ENCODE results near the gene TGM5.

DNA sequence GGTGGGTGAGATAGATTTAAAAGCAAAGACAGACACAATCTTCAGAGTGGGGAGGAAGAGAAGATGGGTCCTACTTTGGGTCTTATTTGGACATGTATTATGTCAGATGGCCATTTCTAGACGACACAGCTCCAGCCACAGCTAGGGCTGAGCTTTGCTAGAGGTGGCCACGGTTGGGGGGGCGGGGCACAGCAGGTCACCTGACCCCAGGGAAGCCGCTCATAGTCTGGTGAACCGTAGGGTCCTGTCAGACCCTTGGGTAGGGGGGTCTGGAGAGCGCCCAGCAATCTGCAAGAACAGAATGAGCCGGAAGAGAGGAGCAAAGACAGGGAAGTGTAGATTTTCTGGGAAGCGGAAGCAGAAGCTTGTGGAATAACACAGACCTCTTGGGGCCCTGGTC, 52.6 kb downstream of the TGM5 start:
- TF ChIP-seq CTCF (IDR thresholded peaks at IDR 0.05): no peak
- TF ChIP-seq POLR2A (IDR thresholded peaks at IDR 0.05): no peak

Data from right lobe of liver (tissue), 4 donors.